Measurements from ENCODE around the gene OCA2.

OCA2 gene

GRCh38 chr15:28101983-28102441 is 2.9 kb upstream of the OCA2 start:
- no peak for DNase-seq

GRCh38 chr15:28101201-28101600 is 2.1 kb upstream of the OCA2 start:
- no peak for DNase-seq

DNA sequence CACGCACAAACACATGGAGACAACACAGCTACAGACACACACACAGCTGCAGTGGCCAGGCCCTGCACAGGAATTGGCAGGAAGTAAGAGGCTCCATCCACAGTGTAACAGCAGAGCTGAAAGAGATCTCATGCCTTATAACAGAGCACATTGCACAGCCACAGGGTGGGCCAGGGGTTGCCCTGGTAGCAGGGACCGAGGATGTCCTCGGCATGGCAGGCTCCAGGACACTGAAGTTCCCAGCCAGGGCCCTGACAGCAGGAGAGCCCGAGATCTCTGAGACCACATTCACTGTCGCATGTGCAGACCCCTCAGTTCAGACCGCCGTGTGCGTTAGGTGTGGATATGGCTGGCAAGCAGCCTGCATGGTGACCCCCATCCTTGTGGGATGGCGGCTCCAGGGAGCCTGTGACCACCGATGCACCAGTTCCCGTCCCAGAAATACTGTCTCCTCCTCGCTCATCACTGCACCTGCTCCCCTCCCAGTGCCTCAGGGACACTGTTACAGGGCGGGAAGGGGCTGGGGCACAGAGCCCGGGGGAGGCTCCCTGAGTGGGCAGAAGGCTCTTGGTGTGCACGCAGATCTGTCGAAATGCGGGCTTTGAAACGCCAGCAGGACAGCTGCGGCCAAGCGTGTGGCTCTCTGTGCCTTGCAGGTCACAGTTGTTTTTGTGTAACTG is 1.5 kb upstream of the OCA2 start:
- DNase-seq, result no peak

GRCh38 chr15:28099555-28100140 is 533 bp upstream of the OCA2 start:
- no peak for DNase-seq

DNA sequence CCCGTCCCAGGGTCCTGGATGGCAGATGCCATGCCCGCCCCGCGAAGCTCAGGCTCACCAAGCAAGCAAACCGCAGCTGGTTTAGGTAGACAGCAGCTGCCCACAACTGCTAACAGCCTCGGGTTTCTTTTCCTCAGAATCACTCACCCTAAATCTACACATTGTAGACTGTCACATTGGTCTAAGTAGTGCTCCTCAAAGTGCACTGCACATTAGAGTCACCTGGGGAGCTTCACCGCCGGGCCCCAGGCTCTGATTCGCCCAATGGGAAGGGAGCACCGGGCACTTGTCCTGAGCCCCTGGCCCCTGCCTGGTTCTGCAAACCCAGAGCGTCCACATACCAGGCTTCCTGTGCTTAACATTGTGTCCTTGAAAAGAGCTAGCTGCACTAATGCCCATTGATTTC is 752 bp downstream of the OCA2 start:
- DNase-seq, result no peak

GRCh38 chr15:28097656-28098359 is 1.3 kb downstream of the OCA2 start:
- DNase-seq, result no peak

- DNase-seq, result no peak
These were observed 2.3 kb downstream of the OCA2 start for GRCh38 chr15:28096670-28097431.

- DNase-seq, result no peak
These were observed 2.8 kb downstream of the OCA2 start for GRCh38 chr15:28096411-28096669.

DNA sequence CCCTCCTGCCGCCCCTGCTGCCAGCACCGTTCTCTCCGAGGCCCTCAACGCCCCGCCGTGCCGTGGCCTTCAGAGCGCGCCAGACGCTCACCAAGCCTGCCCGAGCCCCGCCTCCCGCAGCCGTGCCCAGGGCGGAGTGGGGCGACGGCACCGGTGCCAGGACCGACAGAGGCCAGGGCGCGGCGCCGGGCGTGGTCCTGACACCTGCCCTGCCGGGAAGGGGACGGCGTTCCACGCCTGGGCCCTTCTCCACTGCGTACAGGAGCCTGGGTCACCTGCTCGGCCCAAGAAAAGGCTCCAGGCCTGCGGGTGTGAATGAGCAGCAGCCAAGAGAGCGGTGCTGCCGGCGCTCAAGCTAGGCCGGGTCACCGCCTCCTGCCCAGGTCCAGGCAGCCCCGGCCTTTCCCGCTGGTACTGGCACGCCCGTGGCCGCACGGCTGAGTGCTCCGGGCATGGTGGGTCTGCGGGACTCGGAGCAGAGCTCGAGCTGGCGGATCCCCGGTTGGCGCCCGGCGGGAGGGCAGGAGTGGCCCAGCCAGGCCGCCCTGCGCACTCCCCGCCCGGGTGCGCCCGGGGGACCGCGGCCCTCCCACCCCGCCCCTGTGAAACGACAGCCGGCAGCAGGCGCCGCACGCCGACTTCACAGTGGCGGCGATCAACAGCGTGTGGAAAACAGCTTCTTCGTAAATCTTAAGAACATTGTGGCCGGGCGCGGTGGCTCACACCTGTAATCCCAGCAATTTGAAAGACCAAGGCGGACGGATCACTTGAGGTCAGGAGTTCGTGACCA is 4.2 kb downstream of the OCA2 start:
- no peak for DNase-seq

GRCh38 chr15:28093752-28094535 is 5.2 kb downstream of the OCA2 start:
- DNase-seq, result no peak

- DNase-seq, result no peak
These were observed 7.8 kb downstream of the OCA2 start for GRCh38 chr15:28091313-28091712.

- DNase-seq, result no peak
These were observed 12.9 kb downstream of the OCA2 start for GRCh38 chr15:28086175-28086703.

DNA sequence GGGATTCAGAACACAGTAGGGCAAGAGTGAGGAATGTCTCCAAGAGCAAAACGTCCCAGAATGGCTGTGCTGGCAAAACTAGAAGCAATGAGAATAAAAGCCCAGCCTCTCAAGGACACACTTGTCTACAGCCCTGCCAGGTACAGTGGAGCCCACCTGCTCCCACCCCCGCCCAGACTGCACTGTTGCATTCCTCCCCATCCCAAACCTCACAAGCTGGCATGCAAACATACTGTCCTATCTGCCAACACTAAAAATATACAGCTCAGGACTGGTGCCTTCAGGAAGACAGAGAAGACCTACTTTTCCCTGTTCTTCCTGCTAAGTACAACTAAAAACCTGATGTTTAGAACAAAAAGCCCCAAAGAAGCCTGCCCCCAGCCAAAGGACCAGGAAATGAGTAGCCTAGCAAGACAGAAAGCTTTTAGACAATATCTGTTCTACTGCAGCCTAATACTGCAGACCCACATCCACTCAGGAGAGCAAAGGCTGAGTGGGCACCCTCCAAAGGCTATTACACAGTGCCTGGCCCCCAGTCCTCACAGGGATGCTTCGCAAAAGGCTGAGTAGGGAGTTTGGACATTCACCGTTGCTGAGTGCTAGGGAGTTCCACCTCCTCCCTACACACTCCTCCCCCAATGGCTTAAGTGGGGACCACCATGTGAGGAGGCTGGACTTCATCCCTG is 13.5 kb downstream of the OCA2 start:
- DNase-seq, result no peak

GRCh38 chr15:28084547-28084946 is 14.6 kb downstream of the OCA2 start:
- no peak for DNase-seq

- DNase-seq, result no peak
These were observed 16.0 kb downstream of the OCA2 start for GRCh38 chr15:28082891-28083684.

- DNase-seq, result no peak
These were observed 17.5 kb downstream of the OCA2 start for GRCh38 chr15:28081594-28081993.

DNA sequence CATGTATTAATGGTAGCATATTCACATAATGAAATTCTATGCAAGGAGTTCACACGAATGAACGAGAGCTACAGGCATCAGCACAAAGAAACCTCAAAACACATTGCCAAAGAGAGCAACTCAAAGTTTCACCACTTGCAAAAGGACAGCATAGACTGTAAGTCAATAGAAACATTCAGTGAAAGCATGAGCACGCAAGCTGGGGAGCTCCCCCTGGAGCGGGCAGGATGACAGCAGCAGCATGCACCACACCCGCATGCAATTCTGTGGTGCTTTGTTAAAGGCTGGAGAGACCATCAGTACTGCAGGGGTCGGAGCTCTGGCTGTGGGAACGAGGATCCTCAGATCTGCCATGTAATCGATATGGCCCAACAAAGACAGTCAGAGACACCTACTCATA is 18.7 kb downstream of the OCA2 start:
- no peak for DNase-seq

DNA sequence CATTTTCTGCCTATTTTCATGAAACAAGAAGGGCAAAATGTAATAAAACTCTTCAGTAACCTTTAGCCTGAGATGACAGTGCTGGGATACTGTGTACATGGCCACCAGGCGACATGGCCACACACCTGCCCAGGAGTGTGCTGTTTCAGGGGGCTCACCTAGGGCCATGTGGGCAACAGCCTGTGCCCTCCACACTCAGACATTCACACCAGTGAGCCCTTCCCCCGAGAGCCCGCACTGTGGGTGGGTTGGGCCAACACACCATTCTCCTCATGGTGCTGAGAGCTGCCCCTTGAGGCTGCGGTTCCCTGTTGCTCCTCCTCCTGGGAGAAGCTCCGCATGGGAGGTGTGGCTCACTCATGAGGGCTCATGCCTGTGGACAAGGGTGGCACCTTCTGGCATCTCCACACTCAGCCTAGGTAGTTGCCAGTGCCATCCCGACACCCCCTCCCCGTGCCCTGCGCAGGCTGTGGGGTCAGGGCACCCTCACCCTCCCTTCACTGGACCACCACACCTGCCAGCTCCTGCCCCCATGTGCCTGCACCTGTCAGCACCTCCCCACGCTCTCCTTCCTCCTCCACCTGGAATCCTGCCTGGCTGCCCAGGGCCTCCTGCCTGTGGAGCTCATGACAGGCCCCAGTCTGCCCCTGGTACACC is 19.7 kb downstream of the OCA2 start:
- no peak for DNase-seq

- peak; percentile 73 for DNase-seq
These were observed 20.9 kb downstream of the OCA2 start for GRCh38 chr15:28078191-28078719.

- peak; percentile 60 for DNase-seq
These were observed 23.5 kb downstream of the OCA2 start for GRCh38 chr15:28075573-28075972.

Data from NCI-H446 treated with DMSO at 0.1 percent for 48 hours (cell line).